ENCODE data around the gene RAB11FIP3. TPM values are rescaled to one million over a fixed set of nuclear protein-coding genes. Genes with fewer than 3 reads are reported as not detected.

Gene RAB11FIP3
- total RNA-seq, 2 experiments from 2014 or later = 25.9 to 32.1 TPM

GRCh38 chr16:556474-557173 lies 131.2 kb downstream of the RAB11FIP3 start:
- Mint-ChIP-seq H3K27me3 (peaks cover 13% of the 10 kb centered on the region), H3K4me3 (no peak overlapping the region), H3K27ac (no peak overlapping the region), H3K36me3 (no peaks in the 10 kb centered on the region), H3K9me3 (ENCODE audit: low read depth) (no peaks in the 10 kb centered on the region), H3K4me1 (no peaks in the 10 kb centered on the region)
- CTCF ChIA-PET = no interaction called here
- ATAC-seq = no peak
- DNase-seq = no peak

- Mint-ChIP-seq H3K4me3 (no peak overlapping the region), H3K27me3 (peaks cover 17% of the 10 kb centered on the region), H3K36me3 (no peaks in the 10 kb centered on the region), H3K9me3 (ENCODE audit: low read depth) (no peaks in the 10 kb centered on the region), H3K4me1 (no peaks in the 10 kb centered on the region), H3K27ac (no peak overlapping the region)
- CTCF ChIA-PET = interaction anchor here (1.3 kb wide), 1 partner anchor 13 kb away, joined by 5 read pairs; no protein-coding TSS in a partner anchor
- ATAC-seq (no peak), DNase-seq (no peak)
These were observed 132.2 kb downstream of the RAB11FIP3 start for GRCh38 chr16:557463-558297.

- Mint-ChIP-seq H3K9me3 (ENCODE audit: low read depth) (no peaks in the 10 kb centered on the region), H3K36me3 (no peaks in the 10 kb centered on the region)
- CTCF ChIA-PET = interaction anchor here (1.3 kb wide), 1 partner anchor 12 kb away, joined by 5 read pairs; no protein-coding TSS in a partner anchor
These were observed 133.0 kb downstream of the RAB11FIP3 start for GRCh38 chr16:558298-559020.

GRCh38 chr16:559021-559380 lies 133.6 kb downstream of the RAB11FIP3 start:
- Mint-ChIP-seq H3K27ac (no peak overlapping the region), H3K36me3 (no peaks in the 10 kb centered on the region), H3K4me3 (no peak overlapping the region), H3K27me3 (peaks cover 17% of the 10 kb centered on the region), H3K9me3 (ENCODE audit: low read depth) (no peaks in the 10 kb centered on the region), H3K4me1 (no peaks in the 10 kb centered on the region)
- ATAC-seq = no peak
- no peak for DNase-seq
- CTCF ChIA-PET = interaction anchor here (1.3 kb wide), 1 partner anchor 12 kb away, joined by 5 read pairs; no protein-coding TSS in a partner anchor

More at GRCh38 chr16:558298-559020, 133.0 kb downstream of the RAB11FIP3 start:
- Mint-ChIP-seq H3K4me3 (no peak overlapping the region), H3K4me1 (no peaks in the 10 kb centered on the region), H3K27ac (no peak overlapping the region), H3K27me3 (peaks cover 17% of the 10 kb centered on the region)
- ATAC-seq = no peak
- no peak for DNase-seq

- no peaks in the 10 kb centered on the region for H3K9me3 Mint-ChIP-seq (ENCODE audit: low read depth)
- DNase-seq (no peak), ATAC-seq (no peak)
- no peak overlapping the region for H3K4me3 Mint-ChIP-seq
- H3K27me3 Mint-ChIP-seq = peaks cover 17% of the 10 kb centered on the region
- CTCF ChIA-PET = interaction anchor here (1.3 kb wide), 1 partner anchor 11 kb away, joined by 5 read pairs; no protein-coding TSS in a partner anchor
- no peaks in the 10 kb centered on the region for H3K4me1 Mint-ChIP-seq
- H3K36me3 Mint-ChIP-seq = no peaks in the 10 kb centered on the region
- H3K27ac Mint-ChIP-seq = no peak overlapping the region
These were observed 134.2 kb downstream of the RAB11FIP3 start for GRCh38 chr16:559411-560203.

- Mint-ChIP-seq H3K9me3 (ENCODE audit: low read depth) (no peaks in the 10 kb centered on the region), H3K27me3 (peaks cover 17% of the 10 kb centered on the region), H3K4me3 (no peak within 1 kb of the TSS), H3K4me1 (no peaks in the 10 kb centered on the region), H3K36me3 (no peaks in the 10 kb centered on the region), H3K27ac (no peak within 1 kb of the TSS)
- ATAC-seq = no peak
- CTCF ChIA-PET = no interaction called here
- no peak for DNase-seq
These were observed 134.8 kb downstream of the RAB11FIP3 start, which contains the start of gene PRR35 for GRCh38 chr16:560204-560700. Gene PRR35 (plus strand): TSS chr16:560394. CDS start chr16:563295, 2,901 bp downstream.

GRCh38 chr16:560701-561412 lies 135.4 kb downstream of the RAB11FIP3 start:
- ATAC-seq (no peak), DNase-seq (no peak)
- H3K27ac Mint-ChIP-seq = no peak overlapping the region
- CTCF ChIA-PET = no interaction called here
- H3K9me3 Mint-ChIP-seq (ENCODE audit: low read depth) = no peaks in the 10 kb centered on the region
- peaks cover 17% of the 10 kb centered on the region for H3K27me3 Mint-ChIP-seq
- no peaks in the 10 kb centered on the region for H3K4me1 Mint-ChIP-seq
- no peaks in the 10 kb centered on the region for H3K36me3 Mint-ChIP-seq
- no peak overlapping the region for H3K4me3 Mint-ChIP-seq

- Mint-ChIP-seq H3K27ac (no peak overlapping the region), H3K4me3 (no peak overlapping the region), H3K9me3 (ENCODE audit: low read depth) (no peaks in the 10 kb centered on the region), H3K36me3 (no peaks in the 10 kb centered on the region), H3K4me1 (peaks cover under 1% of the 10 kb centered on the region), H3K27me3 (peaks cover 17% of the 10 kb centered on the region)
- no peak for ATAC-seq
- no peak for DNase-seq
- CTCF ChIA-PET = no interaction called here
These were observed 136.0 kb downstream of the RAB11FIP3 start for GRCh38 chr16:561413-561794.

GRCh38 chr16:561957-562938 lies 136.8 kb downstream of the RAB11FIP3 start:
- Mint-ChIP-seq H3K9me3 (ENCODE audit: low read depth) (no peaks in the 10 kb centered on the region), H3K27ac (no peak overlapping the region), H3K36me3 (no peaks in the 10 kb centered on the region), H3K27me3 (peaks cover 17% of the 10 kb centered on the region), H3K4me3 (no peak overlapping the region), H3K4me1 (peaks cover 7% of the 10 kb centered on the region)
- no peak for ATAC-seq
- CTCF ChIA-PET = no interaction called here
- DNase-seq = no peak

- CTCF ChIA-PET = no interaction called here
- DNase-seq (no peak), ATAC-seq (no peak)
- H3K27me3 Mint-ChIP-seq = peaks cover 17% of the 10 kb centered on the region
- no peaks in the 10 kb centered on the region for H3K36me3 Mint-ChIP-seq
- no peak overlapping the region for H3K27ac Mint-ChIP-seq
- H3K4me1 Mint-ChIP-seq = peaks cover 8% of the 10 kb centered on the region
- H3K4me3 Mint-ChIP-seq = no peak overlapping the region
- no peaks in the 10 kb centered on the region for H3K9me3 Mint-ChIP-seq (ENCODE audit: low read depth)
These were observed 137.7 kb downstream of the RAB11FIP3 start for GRCh38 chr16:563072-563644.

GRCh38 chr16:564690-565418 lies 139.4 kb downstream of the RAB11FIP3 start:
- no peak overlapping the region for H3K27ac Mint-ChIP-seq
- H3K36me3 Mint-ChIP-seq = no peaks in the 10 kb centered on the region
- CTCF ChIA-PET = no interaction called here
- peaks cover 14% of the 10 kb centered on the region for H3K4me1 Mint-ChIP-seq
- H3K27me3 Mint-ChIP-seq = peaks cover 8% of the 10 kb centered on the region
- no peak for DNase-seq
- no peak for ATAC-seq
- H3K4me3 Mint-ChIP-seq = no peak overlapping the region
- no peaks in the 10 kb centered on the region for H3K9me3 Mint-ChIP-seq (ENCODE audit: low read depth)
